H1 (cell line): ENCODE data around the gene TOR4A. TPM values are rescaled to one million over a fixed set of nuclear protein-coding genes. Genes with fewer than 3 reads are reported as not detected.

Source experiments
- TAF7 ChIP-seq: optimal IDR thresholded peaks from 2 replicates; pipeline ENCODE3; 2011; ENCODE audit warnings: low read depth, mild to moderate bottlenecking, inconsistent platforms, low read length, moderate library complexity, borderline replicate concordance
- polyA plus RNA-seq, 7 experiments: library from polyadenylated mRNA; depleted of rRNA in 3 of 7; stranded (reverse) in 5 of 7; unstranded in 2 of 7; fragments of >200 nt in 5 of 7; fragments of 200-250 nt in 2 of 7; gene quantifications; 1 replicate in 5 of 7; 2 replicates in 1 of 7; 4 replicates in 1 of 7; pipeline versions ENCODE4 v1.2.1 to v1.2.3, GENCODE V29; 2011 to 2013; ENCODE audit warnings: missing spikeins in 2 of 7, mixed read lengths in 2 of 7
- total RNA-seq: library from RNA; stranded (reverse); fragmentation: NEBNext Ultra II Directional; extraction: Animal tissue kit (Norgen Biotek cat#: 25700); gene quantifications from 2 replicates; pipeline ENCODE4 v1.2.1, GENCODE V29; 2021

TOR4A gene
- total and polyA plus RNA-seq, 2 of the 8 experiments (the other 6 are each of a cell fraction or from before 2014, with no cell fraction given), result 8.4 to 9.3 TPM

DNA sequence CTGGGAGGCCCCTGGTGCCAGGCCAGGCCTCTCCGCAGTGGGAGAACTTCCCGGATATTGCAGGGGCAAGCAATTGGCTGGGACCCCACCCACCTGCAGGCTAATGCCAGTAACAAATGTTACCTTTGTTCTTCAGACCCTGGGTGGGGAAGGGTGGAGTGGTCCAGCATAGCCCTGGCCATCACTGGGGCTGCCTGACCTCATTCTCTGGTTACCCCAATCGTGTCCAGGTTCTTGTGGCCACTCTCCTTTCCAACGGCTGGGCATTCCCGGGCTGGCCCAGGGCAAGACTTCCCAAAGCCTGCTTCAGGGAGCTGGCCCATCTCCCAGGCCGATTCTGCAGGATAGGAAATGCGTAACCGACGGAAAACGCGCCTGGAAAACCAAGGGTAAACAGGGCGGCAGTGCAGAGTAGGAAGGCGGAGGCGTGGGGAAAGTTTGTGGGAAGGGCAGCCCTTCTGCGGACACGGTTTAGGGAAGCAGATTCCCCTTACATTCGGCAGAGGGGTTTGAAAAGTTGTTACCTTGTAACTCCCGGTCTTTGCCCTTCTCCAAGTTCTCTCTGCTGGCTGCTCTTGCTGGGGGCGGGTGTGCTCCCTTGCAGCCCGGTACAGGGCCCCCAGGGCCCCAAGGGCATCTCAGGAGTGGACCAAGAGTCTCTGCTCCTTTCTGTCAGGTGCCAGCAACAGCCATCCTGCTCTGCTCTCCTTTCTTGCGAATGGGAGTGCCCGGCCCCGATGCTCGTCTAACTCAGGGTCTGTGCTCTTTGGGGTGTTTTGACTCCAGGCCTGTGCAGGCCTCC, 21.1 kb downstream of the TOR4A start (continued):
- no peak for TF ChIP-seq TAF7
